HepG2 (cell line): ENCODE results near the gene MIEF1. TPM values are rescaled to one million over a fixed set of nuclear protein-coding genes. Genes with fewer than 3 reads are reported as not detected.

ENCODE experiments used
- ATF7-NPFF ChIP-seq: sonication (generic); formaldehyde crosslinking; IDR thresholded peaks from 2 replicates; pipeline ENCODE4 v1.8.1; 2023; ENCODE audit warnings: mild to moderate bottlenecking, low read depth, missing genetic modification reagents, moderate library complexity
- DPF2 ChIP-seq: sonication (generic); formaldehyde crosslinking; IDR thresholded peaks from 2 replicates; pipeline ENCODE4 v1.4.0; 2020; ENCODE audit warnings: mild to moderate bottlenecking, low read depth, missing genetic modification reagents, borderline replicate concordance
- FLYWCH1 ChIP-seq: sonication (generic); formaldehyde crosslinking; IDR thresholded peaks from 2 replicates; pipeline ENCODE4 v1.8.1; 2023; ENCODE audit warnings: mild to moderate bottlenecking, missing genetic modification reagents
- FOSL2 ChIP-seq: sonication (generic); formaldehyde crosslinking; IDR thresholded peaks from 2 replicates; pipeline ENCODE4 v1.4.0; 2020; ENCODE audit warnings: missing genetic modification reagents
- GABPB1 ChIP-seq: IDR thresholded peaks from 2 replicates; pipeline ENCODE4 v1.6.1; 2016; ENCODE audit warnings: mild to moderate bottlenecking, missing genetic modification reagents, moderate library complexity, missing compliant biosample characterization
- PHF20 ChIP-seq: sonication (generic); formaldehyde crosslinking; IDR thresholded peaks from 2 replicates; pipeline ENCODE4 v1.5.0; 2020; ENCODE audit warnings: mild to moderate bottlenecking, missing genetic modification reagents
- SETDB1 ChIP-seq: sonication (generic); formaldehyde crosslinking; IDR thresholded peaks from 2 replicates; pipeline ENCODE4 v1.5.1; 2020; ENCODE audit warnings: missing genetic modification reagents, mild to moderate bottlenecking, borderline replicate concordance
- SMAD3 ChIP-seq: sonication (generic); formaldehyde crosslinking; IDR thresholded peaks from 2 replicates; pipeline ENCODE4 v1.4.0; 2020; ENCODE audit warnings: missing genetic modification reagents
- SP1 ChIP-seq, 2 experiments: fragments of 450-650 bp in 1 of 2; sonication (generic) in 1 of 2; formaldehyde crosslinking in 1 of 2; IDR thresholded peaks; 2 replicates each; pipeline versions ENCODE4 v1.4.0 to v1.6.1; 2016 to 2020; ENCODE audit warnings: missing genetic modification reagents in 1 of 2
- ZBTB7A ChIP-seq: sonication (generic); formaldehyde crosslinking; IDR thresholded peaks from 2 replicates; pipeline ENCODE4 v1.8.0; 2022; ENCODE audit warnings: mild to moderate bottlenecking, missing genetic modification reagents
- ZNF292 ChIP-seq: sonication (generic); formaldehyde crosslinking; IDR thresholded peaks from 2 replicates; pipeline ENCODE4 v1.8.1; 2022; ENCODE audit warnings: mild to moderate bottlenecking, low read depth, missing genetic modification reagents, borderline replicate concordance
- ZNF564 ChIP-seq: sonication (generic); formaldehyde crosslinking; IDR thresholded peaks from 2 replicates; pipeline ENCODE4 v1.8.1; 2023; ENCODE audit warnings: mild to moderate bottlenecking, missing genetic modification reagents
- ZNF569 ChIP-seq: sonication (generic); formaldehyde crosslinking; IDR thresholded peaks from 2 replicates; pipeline ENCODE4 v1.5.0; 2020; ENCODE audit warnings: mild to moderate bottlenecking, missing genetic modification reagents, moderate library complexity, borderline replicate concordance
- ZNF773 ChIP-seq: sonication (generic); formaldehyde crosslinking; IDR thresholded peaks from 2 replicates; pipeline ENCODE4 v1.4.0; 2020; ENCODE audit warnings: missing genetic modification reagents, borderline replicate concordance
- polyA plus RNA-seq, 8 experiments: library from polyadenylated mRNA; depleted of rRNA in 3 of 8; stranded (reverse) in 7 of 8; unstranded in 1 of 8; fragments of >200 nt; fragmentation: Illumina TruSeq in 4 of 8; extraction: Trizol in 4 of 8; gene quantifications; 2 replicates each; pipeline versions ENCODE4 v1.2.1 to v1.2.3, GENCODE V29; 2011 to 2016; ENCODE audit warnings: low read depth in 4 of 8, missing spikeins in 1 of 8, mixed read lengths in 1 of 8; ENCODE audit not compliant: insufficient read depth in 1 of 8
- total RNA-seq, 5 experiments: library from RNA; depleted of rRNA; stranded (reverse); fragments of >200 nt; fragmentation: Illumina TruSeq; extraction: Trizol; gene quantifications; 2 replicates each; pipeline ENCODE4 v1.2.3, GENCODE V29; 2016; ENCODE audit warnings: low read depth in 1 of 5
- TF ChIP-seq, protein P1 (sequence below): sonication (generic); formaldehyde crosslinking; IDR thresholded peaks from 2 replicates; pipeline ENCODE4 v1.4.0; 2020; ENCODE audit warnings: mild to moderate bottlenecking, missing genetic modification reagents
- TF ChIP-seq, protein P2 (sequence below): sonication (generic); formaldehyde crosslinking; IDR thresholded peaks from 2 replicates; pipeline ENCODE4 v1.5.0; 2020; ENCODE audit warnings: missing genetic modification reagents
- TF ChIP-seq, protein P3 (sequence below): sonication (generic); formaldehyde crosslinking; IDR thresholded peaks from 2 replicates; pipeline ENCODE4 v1.5.1; 2020; ENCODE audit warnings: mild to moderate bottlenecking, missing genetic modification reagents
- TF ChIP-seq, protein P4 (sequence below): sonication (generic); formaldehyde crosslinking; IDR thresholded peaks from 2 replicates; pipeline ENCODE4; 2020; ENCODE audit warnings: missing genetic modification reagents, mild to moderate bottlenecking, borderline replicate concordance
- TF ChIP-seq, protein P5 (sequence below): sonication (generic); formaldehyde crosslinking; IDR thresholded peaks from 2 replicates; pipeline ENCODE4 v1.4.0; 2020; ENCODE audit warnings: missing genetic modification reagents

MIEF1 gene
- total and polyA plus RNA-seq, 2 of the 13 experiments (the other 11 are each of a cell fraction or from before 2014, with no cell fraction given): 21.7 to 34.8 TPM

DNA sequence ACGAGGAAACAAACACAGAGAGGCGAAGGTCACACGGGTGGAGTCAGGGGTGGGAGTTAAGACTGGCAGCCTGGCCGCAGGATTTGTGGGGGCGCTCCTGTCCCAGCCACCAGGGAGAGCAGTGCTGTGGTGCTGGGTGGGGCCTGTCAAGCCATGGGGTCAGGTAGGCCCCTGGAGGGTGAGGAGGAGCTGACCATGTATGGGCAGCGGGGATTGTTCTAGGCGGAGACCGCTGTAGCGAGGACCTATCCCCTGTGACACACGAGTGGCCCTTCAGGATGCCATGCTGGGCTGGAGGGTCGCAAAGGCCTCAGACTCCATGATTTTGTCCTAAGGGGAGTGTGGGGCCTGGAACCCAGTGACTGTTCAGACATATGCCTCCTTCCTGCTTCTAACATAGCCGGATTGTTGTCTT lies 32.0 kb downstream of the MIEF1 start (continued):
- 0 out of 2 replicates have a peak, but pooled peaks have one; percentile 78 for TF ChIP-seq ZBTB7A
- no peak; the same call in 1 of the 2 replicates for TF ChIP-seq FOSL2 (CRISPR knock-in tag)
- TF ChIP-seq, protein P1, sequence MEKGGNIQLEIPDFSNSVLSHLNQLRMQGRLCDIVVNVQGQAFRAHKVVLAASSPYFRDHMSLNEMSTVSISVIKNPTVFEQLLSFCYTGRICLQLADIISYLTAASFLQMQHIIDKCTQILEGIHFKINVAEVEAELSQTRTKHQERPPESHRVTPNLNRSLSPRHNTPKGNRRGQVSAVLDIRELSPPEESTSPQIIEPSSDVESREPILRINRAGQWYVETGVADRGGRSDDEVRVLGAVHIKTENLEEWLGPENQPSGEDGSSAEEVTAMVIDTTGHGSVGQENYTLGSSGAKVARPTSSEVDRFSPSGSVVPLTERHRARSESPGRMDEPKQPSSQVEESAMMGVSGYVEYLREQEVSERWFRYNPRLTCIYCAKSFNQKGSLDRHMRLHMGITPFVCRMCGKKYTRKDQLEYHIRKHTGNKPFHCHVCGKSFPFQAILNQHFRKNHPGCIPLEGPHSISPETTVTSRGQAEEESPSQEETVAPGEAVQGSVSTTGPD (CRISPR knock-in tag): no peak
- no peak for TF ChIP-seq ZNF564 (CRISPR knock-in tag)
- no peak for TF ChIP-seq SMAD3 (CRISPR knock-in tag)
- TF ChIP-seq FLYWCH1 (CRISPR knock-in tag): no peak
- TF ChIP-seq ATF7-NPFF: no peak
- TF ChIP-seq ZNF773 (CRISPR knock-in tag): no peak
- TF ChIP-seq, protein P2, sequence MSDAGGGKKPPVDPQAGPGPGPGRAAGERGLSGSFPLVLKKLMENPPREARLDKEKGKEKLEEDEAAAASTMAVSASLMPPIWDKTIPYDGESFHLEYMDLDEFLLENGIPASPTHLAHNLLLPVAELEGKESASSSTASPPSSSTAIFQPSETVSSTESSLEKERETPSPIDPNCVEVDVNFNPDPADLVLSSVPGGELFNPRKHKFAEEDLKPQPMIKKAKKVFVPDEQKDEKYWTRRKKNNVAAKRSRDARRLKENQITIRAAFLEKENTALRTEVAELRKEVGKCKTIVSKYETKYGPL (CRISPR knock-in tag): no peak
- no peak for TF ChIP-seq DPF2 (CRISPR knock-in tag)
- TF ChIP-seq PHF20 (CRISPR knock-in tag): 0 out of 2 replicates have a peak, but pooled peaks have one; percentile 17
- no peak for TF ChIP-seq ZNF292 (CRISPR knock-in tag)
- peak; percentile 47; the same call in 1 of the 2 replicates for TF ChIP-seq GABPB1 (CRISPR knock-in tag)
- TF ChIP-seq, protein P3, sequence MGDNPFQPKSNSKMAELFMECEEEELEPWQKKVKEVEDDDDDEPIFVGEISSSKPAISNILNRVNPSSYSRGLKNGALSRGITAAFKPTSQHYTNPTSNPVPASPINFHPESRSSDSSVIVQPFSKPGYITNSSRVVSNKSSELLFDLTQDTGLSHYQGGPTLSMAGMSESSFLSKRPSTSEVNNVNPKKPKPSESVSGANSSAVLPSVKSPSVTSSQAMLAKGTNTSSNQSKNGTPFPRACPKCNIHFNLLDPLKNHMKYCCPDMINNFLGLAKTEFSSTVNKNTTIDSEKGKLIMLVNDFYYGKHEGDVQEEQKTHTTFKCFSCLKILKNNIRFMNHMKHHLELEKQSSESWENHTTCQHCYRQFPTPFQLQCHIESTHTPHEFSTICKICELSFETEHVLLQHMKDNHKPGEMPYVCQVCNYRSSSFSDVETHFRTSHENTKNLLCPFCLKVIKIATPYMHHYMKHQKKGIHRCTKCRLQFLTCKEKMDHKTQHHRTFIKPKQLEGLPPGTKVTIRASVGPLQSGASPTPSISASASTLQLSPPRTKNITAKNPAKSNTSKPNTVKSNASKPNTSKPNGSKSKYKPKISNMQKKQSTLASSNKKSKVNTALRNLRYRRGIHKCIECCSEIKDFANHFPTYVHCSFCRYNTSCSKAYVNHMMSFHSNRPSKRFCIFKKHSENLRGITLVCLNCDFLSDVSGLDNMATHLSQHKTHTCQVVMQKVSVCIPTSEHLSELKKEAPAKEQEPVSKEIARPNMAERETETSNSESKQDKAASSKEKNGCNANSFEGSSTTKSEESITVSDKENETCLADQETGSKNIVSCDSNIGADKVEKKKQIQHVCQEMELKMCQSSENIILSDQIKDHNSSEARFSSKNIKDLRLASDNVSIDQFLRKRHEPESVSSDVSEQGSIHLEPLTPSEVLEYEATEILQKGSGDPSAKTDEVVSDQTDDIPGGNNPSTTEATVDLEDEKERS: 0 out of 2 replicates have a peak, but pooled peaks have one; percentile 31
- no peak for TF ChIP-seq ZNF569 (CRISPR knock-in tag)
- TF ChIP-seq, protein P4, sequence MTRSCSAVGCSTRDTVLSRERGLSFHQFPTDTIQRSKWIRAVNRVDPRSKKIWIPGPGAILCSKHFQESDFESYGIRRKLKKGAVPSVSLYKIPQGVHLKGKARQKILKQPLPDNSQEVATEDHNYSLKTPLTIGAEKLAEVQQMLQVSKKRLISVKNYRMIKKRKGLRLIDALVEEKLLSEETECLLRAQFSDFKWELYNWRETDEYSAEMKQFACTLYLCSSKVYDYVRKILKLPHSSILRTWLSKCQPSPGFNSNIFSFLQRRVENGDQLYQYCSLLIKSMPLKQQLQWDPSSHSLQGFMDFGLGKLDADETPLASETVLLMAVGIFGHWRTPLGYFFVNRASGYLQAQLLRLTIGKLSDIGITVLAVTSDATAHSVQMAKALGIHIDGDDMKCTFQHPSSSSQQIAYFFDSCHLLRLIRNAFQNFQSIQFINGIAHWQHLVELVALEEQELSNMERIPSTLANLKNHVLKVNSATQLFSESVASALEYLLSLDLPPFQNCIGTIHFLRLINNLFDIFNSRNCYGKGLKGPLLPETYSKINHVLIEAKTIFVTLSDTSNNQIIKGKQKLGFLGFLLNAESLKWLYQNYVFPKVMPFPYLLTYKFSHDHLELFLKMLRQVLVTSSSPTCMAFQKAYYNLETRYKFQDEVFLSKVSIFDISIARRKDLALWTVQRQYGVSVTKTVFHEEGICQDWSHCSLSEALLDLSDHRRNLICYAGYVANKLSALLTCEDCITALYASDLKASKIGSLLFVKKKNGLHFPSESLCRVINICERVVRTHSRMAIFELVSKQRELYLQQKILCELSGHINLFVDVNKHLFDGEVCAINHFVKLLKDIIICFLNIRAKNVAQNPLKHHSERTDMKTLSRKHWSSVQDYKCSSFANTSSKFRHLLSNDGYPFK: no peak; the same call in 1 of the 2 replicates
- TF ChIP-seq, protein P5, sequence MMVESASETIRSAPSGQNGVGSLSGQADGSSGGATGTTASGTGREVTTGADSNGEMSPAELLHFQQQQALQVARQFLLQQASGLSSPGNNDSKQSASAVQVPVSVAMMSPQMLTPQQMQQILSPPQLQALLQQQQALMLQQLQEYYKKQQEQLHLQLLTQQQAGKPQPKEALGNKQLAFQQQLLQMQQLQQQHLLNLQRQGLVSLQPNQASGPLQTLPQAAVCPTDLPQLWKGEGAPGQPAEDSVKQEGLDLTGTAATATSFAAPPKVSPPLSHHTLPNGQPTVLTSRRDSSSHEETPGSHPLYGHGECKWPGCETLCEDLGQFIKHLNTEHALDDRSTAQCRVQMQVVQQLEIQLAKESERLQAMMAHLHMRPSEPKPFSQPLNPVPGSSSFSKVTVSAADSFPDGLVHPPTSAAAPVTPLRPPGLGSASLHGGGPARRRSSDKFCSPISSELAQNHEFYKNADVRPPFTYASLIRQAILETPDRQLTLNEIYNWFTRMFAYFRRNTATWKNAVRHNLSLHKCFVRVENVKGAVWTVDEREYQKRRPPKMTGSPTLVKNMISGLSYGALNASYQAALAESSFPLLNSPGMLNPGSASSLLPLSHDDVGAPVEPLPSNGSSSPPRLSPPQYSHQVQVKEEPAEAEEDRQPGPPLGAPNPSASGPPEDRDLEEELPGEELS (CRISPR knock-in tag): peak; percentile 49
- no peak for TF ChIP-seq SP1 (IDR thresholded peaks at IDR 0.05)
- TF ChIP-seq SP1 (CRISPR knock-in tag; IDR thresholded peaks at IDR 0.05): 0 out of 2 replicates have a peak, but pooled peaks have one; percentile 39
- no peak for TF ChIP-seq SETDB1 (CRISPR knock-in tag)
